Keratinocyte (primary cell): ENCODE results near the gene TYRO3. TPM values are rescaled to one million over a fixed set of nuclear protein-coding genes. Genes with fewer than 3 reads are reported as not detected.

Experiments
- DNase-seq: peaks from one replicate; pipeline ENCODE4 v3.0.0-alpha.2; 2011; ENCODE audit warnings: low read depth, missing footprints, low spot score
- FAIRE-seq: peaks from 2 replicates; lab custom pipeline; 2011; peaks lifted over from hg19 to GRCh38; lab: Jason Lieb, UNC
- H2AFZ ChIP-seq: 2 replicates; pipeline ENCODE4 v1.6.0; 2012; ENCODE audit warnings: low read length, control low read depth, inconsistent platforms; ENCODE audit not compliant: control insufficient read depth
- H3K27ac ChIP-seq: 2 replicates; pipeline ENCODE4 v1.5.1; 2011; ENCODE audit warnings: low read length; ENCODE audit not compliant: control insufficient read depth, insufficient read depth
- H3K27me3 ChIP-seq: 3 replicates; pipeline ENCODE4 v1.6.0; 2011; ENCODE audit warnings: low read length; ENCODE audit not compliant: control insufficient read depth, insufficient read depth; ENCODE audit errors: extremely low read depth
- H3K36me3 ChIP-seq, 2 experiments: 2 replicates in 1 of 2; 3 replicates in 1 of 2; pipeline ENCODE4 v1.5.1; 2011; ENCODE audit warnings: low read length in 2 of 2, mild to moderate bottlenecking in 1 of 2; ENCODE audit not compliant: control insufficient read depth in 2 of 2, insufficient read depth in 2 of 2; ENCODE audit errors: extremely low read depth in 1 of 2
- H3K4me1 ChIP-seq: 3 replicates; pipeline ENCODE4 v1.5.1; 2011; ENCODE audit warnings: low read length; ENCODE audit not compliant: control insufficient read depth, insufficient read depth; ENCODE audit errors: extremely low read depth
- H3K4me2 ChIP-seq: 3 replicates; pipeline ENCODE4 v1.6.0; 2011; ENCODE audit warnings: low read depth, low read length; ENCODE audit not compliant: control insufficient read depth, insufficient read depth; ENCODE audit errors: extremely low read depth
- H3K4me3 ChIP-seq, 3 experiments: fragments of 200-600 bp in 1 of 3; sonication (generic) in 1 of 3; 2 replicates in 2 of 3; 3 replicates in 1 of 3; pipeline ENCODE4 v1.5.1; 2011 to 2016; ENCODE audit warnings: low read length in 3 of 3, mild to moderate bottlenecking in 3 of 3, control low read depth in 2 of 3, inconsistent platforms in 1 of 3, low read depth in 1 of 3, mixed read lengths in 1 of 3, mixed run types in 1 of 3, moderate library complexity in 1 of 3; ENCODE audit not compliant: control insufficient read depth in 2 of 3, insufficient read depth in 2 of 3; ENCODE audit errors: extremely low read depth in 1 of 3
- H3K79me2 ChIP-seq: 2 replicates; pipeline ENCODE4 v1.6.0; 2012; ENCODE audit warnings: low read length; ENCODE audit not compliant: control insufficient read depth, insufficient read depth
- H3K9ac ChIP-seq: 3 replicates; pipeline ENCODE4 v1.6.0; 2011; ENCODE audit warnings: low read length; ENCODE audit not compliant: control insufficient read depth, insufficient read depth; ENCODE audit errors: extremely low read depth
- H3K9me1 ChIP-seq: 3 replicates; pipeline ENCODE4 v1.6.0; 2011; ENCODE audit warnings: low read length; ENCODE audit not compliant: control insufficient read depth, insufficient read depth; ENCODE audit errors: extremely low read depth
- H3K9me3 ChIP-seq: 2 replicates; pipeline ENCODE4 v1.5.1; 2012; ENCODE audit warnings: low read depth, low read length; ENCODE audit not compliant: control insufficient read depth
- H4K20me1 ChIP-seq: 3 replicates; pipeline ENCODE4 v1.6.0; 2011; ENCODE audit warnings: low read length; ENCODE audit not compliant: control insufficient read depth, insufficient read depth; ENCODE audit errors: extremely low read depth
- EZH2 ChIP-seq: IDR thresholded peaks from one replicate; pipeline ENCODE4 v1.6.1; 2012; ENCODE audit warnings: inconsistent platforms, mild to moderate bottlenecking, low read length, moderate library complexity
- dilution Hi-C: fragments of 300-500 bp; cut with MboI; formaldehyde crosslinking; loops from one replicate; pipeline ENCODE4 v1.7.0; 2020; ENCODE audit warnings: low sequenced_read_pairs; ENCODE audit not compliant: extremely low pct_ligation_motif_present
- polyA plus RNA-seq, 5 experiments: library from polyadenylated mRNA; depleted of rRNA in 3 of 5; stranded (reverse) in 3 of 5; stranded (forward) in 1 of 5; unstranded in 1 of 5; fragments of >200 nt; gene quantifications; 1 replicate in 1 of 5; 2 replicates in 3 of 5; 3 replicates in 1 of 5; pipeline versions ENCODE4 v1.2.1 to v1.2.3, GENCODE V29; 2011 to 2012; ENCODE audit warnings: missing spikeins in 2 of 5, low read depth in 1 of 5, low replicate concordance in 1 of 5
- TF ChIP-seq, protein P1 (sequence below), 3 experiments: IDR thresholded peaks in 1 of 3; conservative IDR thresholded peaks in 1 of 3; optimal IDR thresholded peaks in 1 of 3; 2 replicates in 2 of 3; 3 replicates in 1 of 3; pipeline versions ENCODE3 to v1.5.1; 2011; ENCODE audit warnings: low read length in 3 of 3, mild to moderate bottlenecking in 3 of 3, moderate library complexity in 2 of 3, control low read depth in 1 of 3, inconsistent platforms in 1 of 3; ENCODE audit not compliant: insufficient read depth in 2 of 3; ENCODE audit errors: extremely low read depth in 1 of 3

The TYRO3 gene
- polyA plus RNA-seq, 1 donor (not counting 4 experiments of a cell fraction or from before 2014, with no cell fraction given): 9.0 TPM

DNA sequence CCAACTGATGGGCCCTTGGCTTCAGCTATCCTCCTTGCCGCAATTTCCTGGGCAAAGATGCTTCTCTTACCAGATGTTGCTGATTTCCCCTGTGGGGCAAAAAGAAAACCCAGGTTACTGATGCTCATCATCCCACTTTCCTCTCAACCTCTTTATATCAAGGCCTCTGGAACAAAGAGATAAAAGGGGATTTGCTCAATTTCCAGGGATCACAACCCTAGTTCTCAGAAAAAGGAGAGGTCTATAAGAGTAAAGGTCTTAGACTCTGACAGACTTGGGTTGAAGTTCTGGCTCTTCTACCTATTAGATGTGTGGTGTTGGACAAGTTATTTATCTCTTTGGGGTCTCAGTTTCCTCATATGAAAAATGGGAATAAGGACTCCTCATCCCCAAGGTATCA lies 23.5 kb upstream of the TYRO3 start:
- H4K20me1 ChIP-seq: no peaks in the 10 kb centered on the region
- FAIRE-seq (no peak), DNase-seq (no peak)
- no peaks in the 10 kb centered on the region for H3K27me3 ChIP-seq
- no peak overlapping the region for H2AFZ ChIP-seq
- dilution Hi-C loops: no loop called here
- H3K4me1 ChIP-seq: no peaks in the 10 kb centered on the region
- no peak overlapping the region for H3K9ac ChIP-seq
- H3K9me1 ChIP-seq: no peaks in the 10 kb centered on the region
- H3K4me2 ChIP-seq: no peak overlapping the region
- H3K27ac ChIP-seq: no peak overlapping the region
- no peaks in the 10 kb centered on the region for H3K9me3 ChIP-seq
- no peak for TF ChIP-seq EZH2
- TF ChIP-seq, protein P1, sequence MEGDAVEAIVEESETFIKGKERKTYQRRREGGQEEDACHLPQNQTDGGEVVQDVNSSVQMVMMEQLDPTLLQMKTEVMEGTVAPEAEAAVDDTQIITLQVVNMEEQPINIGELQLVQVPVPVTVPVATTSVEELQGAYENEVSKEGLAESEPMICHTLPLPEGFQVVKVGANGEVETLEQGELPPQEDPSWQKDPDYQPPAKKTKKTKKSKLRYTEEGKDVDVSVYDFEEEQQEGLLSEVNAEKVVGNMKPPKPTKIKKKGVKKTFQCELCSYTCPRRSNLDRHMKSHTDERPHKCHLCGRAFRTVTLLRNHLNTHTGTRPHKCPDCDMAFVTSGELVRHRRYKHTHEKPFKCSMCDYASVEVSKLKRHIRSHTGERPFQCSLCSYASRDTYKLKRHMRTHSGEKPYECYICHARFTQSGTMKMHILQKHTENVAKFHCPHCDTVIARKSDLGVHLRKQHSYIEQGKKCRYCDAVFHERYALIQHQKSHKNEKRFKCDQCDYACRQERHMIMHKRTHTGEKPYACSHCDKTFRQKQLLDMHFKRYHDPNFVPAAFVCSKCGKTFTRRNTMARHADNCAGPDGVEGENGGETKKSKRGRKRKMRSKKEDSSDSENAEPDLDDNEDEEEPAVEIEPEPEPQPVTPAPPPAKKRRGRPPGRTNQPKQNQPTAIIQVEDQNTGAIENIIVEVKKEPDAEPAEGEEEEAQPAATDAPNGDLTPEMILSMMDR (optimal IDR thresholded peaks at IDR 0.05 in 1 of 3, IDR thresholded peaks at IDR 0.05 in 1 of 3, conservative IDR thresholded peaks at IDR 0.05 in 1 of 3; ENCODE audit: extremely low read depth in 1 of 3, insufficient read depth in 2 of 3, low read length in 3 of 3): no peak
- H3K36me3 ChIP-seq: peaks cover 24 to 34% of the 10 kb centered on the region in 2 experiments
- H3K4me3 ChIP-seq: no peak overlapping the region
- peaks cover under 1% of the 10 kb centered on the region for H3K79me2 ChIP-seq

DNA sequence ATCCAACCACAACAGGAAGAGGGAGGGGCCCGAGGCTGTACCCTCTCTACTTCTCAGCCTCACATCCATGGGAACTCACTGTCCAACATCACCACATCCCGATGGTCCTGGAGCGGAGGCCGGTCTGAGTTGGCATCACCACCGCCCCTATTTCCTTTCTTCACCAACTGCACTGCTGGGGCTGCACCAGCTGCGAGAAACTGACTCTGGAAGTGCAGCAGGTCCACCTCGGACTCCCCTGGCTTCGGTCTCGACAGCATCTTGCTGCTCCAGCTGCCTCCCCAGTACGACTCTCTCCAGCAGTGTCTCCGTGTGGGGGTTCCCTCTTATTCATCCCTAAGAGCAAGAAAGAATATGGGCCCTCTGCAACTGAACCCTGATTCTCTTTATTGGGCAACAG lies 22.1 kb upstream of the TYRO3 start:
- peaks cover 3% of the 10 kb centered on the region for H3K79me2 ChIP-seq
- H2AFZ ChIP-seq: no peak overlapping the region
- dilution Hi-C loops: no loop called here
- no peak for DNase-seq
- TF ChIP-seq, protein P1 (optimal IDR thresholded peaks at IDR 0.05 in 1 of 3, IDR thresholded peaks at IDR 0.05 in 1 of 3, conservative IDR thresholded peaks at IDR 0.05 in 1 of 3; ENCODE audit: extremely low read depth in 1 of 3, insufficient read depth in 2 of 3, low read length in 3 of 3): no peak
- TF ChIP-seq EZH2: no peak
- peaks cover 21 to 29% of the 10 kb centered on the region in 2 experiments for H3K36me3 ChIP-seq
- H3K27me3 ChIP-seq: no peaks in the 10 kb centered on the region
- H3K9me1 ChIP-seq: no peaks in the 10 kb centered on the region
- no peak overlapping the region for H3K9ac ChIP-seq
- no peaks in the 10 kb centered on the region for H3K4me1 ChIP-seq
- H3K9me3 ChIP-seq: no peaks in the 10 kb centered on the region
- no peak overlapping the region for H3K4me2 ChIP-seq
- H4K20me1 ChIP-seq: no peaks in the 10 kb centered on the region
- H3K27ac ChIP-seq: no peak overlapping the region
- no peak overlapping the region for H3K4me3 ChIP-seq
- no peak for FAIRE-seq
